ENCODE results near the gene CLEC16A. TPM values are rescaled to one million over a fixed set of nuclear protein-coding genes. Genes with fewer than 3 reads are reported as not detected.

Gene CLEC16A
- total RNA-seq, 1 donor from 2014 or later = 33.4 TPM

DNA sequence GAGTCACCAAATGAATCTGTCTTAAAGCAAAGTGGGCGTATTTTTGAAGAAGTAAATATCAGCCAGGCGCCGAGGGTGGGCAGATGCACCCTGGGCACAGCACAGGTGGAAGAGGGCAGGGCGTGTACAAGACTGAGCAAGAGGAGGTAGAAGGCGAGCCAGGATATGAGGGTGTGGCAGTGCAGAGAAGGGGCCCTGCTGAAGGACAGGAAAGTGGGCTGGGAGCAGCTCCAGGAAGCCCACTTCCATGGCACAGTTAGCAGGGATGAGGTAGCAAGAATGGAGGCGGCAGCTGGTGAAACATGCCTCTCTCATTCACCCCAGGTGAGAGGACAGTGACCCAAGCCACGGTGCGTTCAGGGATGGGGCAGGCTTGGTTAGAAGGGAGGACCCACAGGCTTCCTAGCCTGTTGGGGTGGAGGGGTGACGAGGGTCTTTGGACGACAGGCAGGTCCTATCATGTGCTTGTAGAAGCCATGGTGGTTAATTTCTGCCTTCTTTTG, 149.3 kb downstream of the CLEC16A start:
- H3K36me3 Mint-ChIP-seq = no peaks in the 10 kb centered on the region
- H3K4me3 Mint-ChIP-seq = peak overlapping the region; percentile 41
- H3K4me1 Mint-ChIP-seq (ENCODE audit: unreplicated experiment) = peaks cover 40% of the 10 kb centered on the region
- no peaks in the 10 kb centered on the region for H3K27me3 Mint-ChIP-seq
- H3K27ac Mint-ChIP-seq = peak overlapping the region; percentile 58
- TF ChIP-seq, protein P1, sequence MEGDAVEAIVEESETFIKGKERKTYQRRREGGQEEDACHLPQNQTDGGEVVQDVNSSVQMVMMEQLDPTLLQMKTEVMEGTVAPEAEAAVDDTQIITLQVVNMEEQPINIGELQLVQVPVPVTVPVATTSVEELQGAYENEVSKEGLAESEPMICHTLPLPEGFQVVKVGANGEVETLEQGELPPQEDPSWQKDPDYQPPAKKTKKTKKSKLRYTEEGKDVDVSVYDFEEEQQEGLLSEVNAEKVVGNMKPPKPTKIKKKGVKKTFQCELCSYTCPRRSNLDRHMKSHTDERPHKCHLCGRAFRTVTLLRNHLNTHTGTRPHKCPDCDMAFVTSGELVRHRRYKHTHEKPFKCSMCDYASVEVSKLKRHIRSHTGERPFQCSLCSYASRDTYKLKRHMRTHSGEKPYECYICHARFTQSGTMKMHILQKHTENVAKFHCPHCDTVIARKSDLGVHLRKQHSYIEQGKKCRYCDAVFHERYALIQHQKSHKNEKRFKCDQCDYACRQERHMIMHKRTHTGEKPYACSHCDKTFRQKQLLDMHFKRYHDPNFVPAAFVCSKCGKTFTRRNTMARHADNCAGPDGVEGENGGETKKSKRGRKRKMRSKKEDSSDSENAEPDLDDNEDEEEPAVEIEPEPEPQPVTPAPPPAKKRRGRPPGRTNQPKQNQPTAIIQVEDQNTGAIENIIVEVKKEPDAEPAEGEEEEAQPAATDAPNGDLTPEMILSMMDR (conservative IDR thresholded peaks at IDR 0.05) = no peak
- H3K9me3 Mint-ChIP-seq = no peaks in the 10 kb centered on the region
- DNase-seq (ENCODE audit: extremely low spot score, unreplicated experiment) = no peak

DNA sequence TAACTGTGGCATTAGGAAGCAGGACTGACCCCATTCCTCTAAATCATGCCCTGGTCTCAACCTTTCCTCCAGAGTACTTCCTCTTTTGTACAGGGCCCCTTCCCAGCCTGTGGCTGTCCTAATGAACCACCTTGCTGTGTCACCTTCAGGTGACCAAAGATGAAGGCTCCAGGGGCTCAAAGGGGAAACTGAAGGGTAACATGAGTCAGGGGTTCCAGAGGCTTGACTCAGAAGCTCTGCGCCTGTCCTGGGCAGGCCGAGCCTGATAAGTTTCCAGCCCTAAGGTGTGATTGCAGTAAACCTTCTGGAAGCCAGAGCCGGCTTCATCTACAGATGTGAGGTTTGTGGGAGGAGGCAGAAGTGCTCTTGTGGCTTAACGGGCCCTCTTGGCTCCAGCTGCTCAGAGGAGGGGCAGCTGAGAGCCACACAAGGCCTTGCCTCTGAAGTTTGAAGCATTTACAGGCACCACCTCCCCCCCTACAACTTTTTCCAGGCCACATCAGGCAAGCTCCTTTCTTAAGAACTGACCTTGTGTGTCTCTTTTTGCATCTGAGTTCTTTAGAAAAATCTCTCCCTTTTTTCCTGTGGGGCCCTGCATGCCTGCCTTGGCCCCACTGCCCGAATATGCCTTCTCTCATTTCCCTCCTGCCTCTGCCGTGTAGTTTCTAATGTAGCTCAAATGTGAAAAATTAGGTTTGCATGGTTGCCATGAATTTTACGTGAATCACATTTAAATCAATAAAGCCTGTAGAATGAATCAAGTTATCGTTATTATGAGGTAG, 149.9 kb downstream of the CLEC16A start:
- Mint-ChIP-seq H3K36me3 (no peaks in the 10 kb centered on the region), H3K27ac (peak overlapping the region; percentile 58), H3K27me3 (no peaks in the 10 kb centered on the region), H3K4me3 (peak overlapping the region; percentile 5), H3K4me1 (ENCODE audit: unreplicated experiment) (peaks cover 35% of the 10 kb centered on the region), H3K9me3 (no peaks in the 10 kb centered on the region)
- DNase-seq (ENCODE audit: extremely low spot score, unreplicated experiment) = no peak
- TF ChIP-seq, protein P1 (conservative IDR thresholded peaks at IDR 0.05) = no peak

DNA sequence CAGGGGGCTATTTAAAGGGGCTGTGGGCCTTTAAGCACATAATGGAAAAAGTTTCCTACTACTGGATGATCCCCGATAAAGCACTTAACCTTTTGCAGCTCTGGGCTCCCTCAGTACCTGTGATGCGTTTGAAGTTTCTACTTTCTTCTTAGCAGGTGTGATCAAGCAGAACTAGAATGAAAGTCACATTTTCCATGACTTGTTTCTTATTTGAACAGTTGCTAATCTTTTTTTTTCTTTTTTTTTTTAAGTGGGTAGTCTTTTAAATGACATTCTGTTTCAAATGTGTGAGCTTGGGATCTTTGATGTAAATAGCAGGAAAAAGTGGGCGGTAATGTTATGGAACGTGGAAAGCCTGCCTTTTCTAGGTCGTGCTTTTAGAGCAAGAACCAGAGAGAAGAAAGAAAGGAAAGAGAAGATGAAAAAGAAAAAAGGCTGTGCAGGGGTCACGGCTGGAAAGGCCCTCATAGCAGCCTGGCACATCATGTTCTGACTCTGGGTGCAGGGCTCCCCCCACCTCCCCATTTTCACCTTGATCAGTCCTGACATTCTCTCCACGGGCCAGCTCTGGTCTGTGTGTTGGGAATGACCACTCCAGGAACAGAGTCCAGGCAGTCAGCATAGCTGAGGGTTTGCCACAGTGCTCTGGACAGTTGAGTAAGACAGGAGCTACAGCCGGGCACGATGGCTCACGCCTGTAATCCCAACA, 150.6 kb downstream of the CLEC16A start:
- Mint-ChIP-seq H3K36me3 (no peaks in the 10 kb centered on the region), H3K27ac (peak overlapping the region; percentile 58), H3K9me3 (no peaks in the 10 kb centered on the region), H3K4me3 (peak overlapping the region; percentile 11), H3K4me1 (ENCODE audit: unreplicated experiment) (peaks cover 34% of the 10 kb centered on the region), H3K27me3 (no peaks in the 10 kb centered on the region)
- DNase-seq (ENCODE audit: extremely low spot score, unreplicated experiment) = no peak
- TF ChIP-seq, protein P1 (conservative IDR thresholded peaks at IDR 0.05) = no peak

DNA sequence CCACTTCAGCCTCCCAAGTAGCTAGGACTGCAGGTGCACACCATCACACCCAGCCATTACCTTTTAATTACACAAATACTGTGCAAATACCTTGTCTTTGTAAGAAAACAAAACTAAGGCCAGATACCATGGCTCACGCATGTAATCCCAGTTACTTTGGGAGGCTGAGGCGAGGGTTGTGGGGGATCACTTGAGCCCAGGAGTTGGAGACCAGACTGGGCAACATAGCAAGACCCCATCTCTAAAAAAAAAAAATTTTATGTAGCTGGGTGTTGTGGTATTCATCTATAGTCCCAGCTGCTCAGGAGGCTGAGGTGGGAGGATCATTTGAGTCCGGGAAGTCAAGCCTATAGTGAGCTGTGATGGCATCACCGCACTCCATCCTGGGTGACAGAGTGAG, 151.6 kb downstream of the CLEC16A start:
- Mint-ChIP-seq H3K9me3 (no peaks in the 10 kb centered on the region), H3K27me3 (no peaks in the 10 kb centered on the region), H3K36me3 (no peaks in the 10 kb centered on the region), H3K4me3 (no peak overlapping the region), H3K27ac (no peak overlapping the region), H3K4me1 (ENCODE audit: unreplicated experiment) (peaks cover 43% of the 10 kb centered on the region)
- DNase-seq (ENCODE audit: extremely low spot score, unreplicated experiment) = no peak
- TF ChIP-seq, protein P1 (conservative IDR thresholded peaks at IDR 0.05) = no peak

DNA sequence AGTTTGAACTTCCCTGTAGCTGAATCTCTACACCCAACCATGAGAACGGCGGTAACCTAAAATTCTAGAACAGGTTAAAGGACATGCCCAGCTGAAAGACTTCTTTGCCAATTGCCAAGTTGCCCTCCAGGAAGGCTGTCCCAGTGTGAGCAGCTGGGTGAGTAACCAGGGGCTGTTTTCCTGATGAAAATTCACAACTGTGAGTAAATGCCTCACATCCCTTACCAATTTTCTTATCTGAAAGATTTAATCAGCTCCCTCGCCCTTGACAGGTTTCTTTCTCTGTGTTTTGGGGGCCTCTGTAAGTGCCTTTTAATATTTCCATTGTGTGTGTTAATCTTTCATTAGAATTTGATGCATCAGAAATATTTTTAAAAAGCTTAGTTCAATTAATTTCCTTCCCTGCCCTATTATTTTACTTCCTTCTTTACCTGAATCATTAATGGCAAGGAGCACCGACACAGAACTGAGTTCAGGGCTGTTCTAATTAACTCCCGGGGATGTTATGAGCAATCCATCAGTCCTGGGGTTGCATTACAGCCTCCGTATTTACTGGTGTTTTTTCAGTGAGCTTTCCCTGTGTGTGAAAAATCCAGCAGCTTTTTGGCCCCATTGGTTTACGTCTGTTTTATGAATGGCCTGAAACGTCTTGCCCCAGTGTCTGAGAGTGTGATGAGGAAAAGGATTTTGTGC, 152.9 kb downstream of the CLEC16A start:
- H3K36me3 Mint-ChIP-seq = no peaks in the 10 kb centered on the region
- TF ChIP-seq, protein P1 (conservative IDR thresholded peaks at IDR 0.05) = no peak
- H3K27ac Mint-ChIP-seq = no peak overlapping the region
- no peak overlapping the region for H3K4me3 Mint-ChIP-seq
- H3K9me3 Mint-ChIP-seq = no peaks in the 10 kb centered on the region
- no peaks in the 10 kb centered on the region for H3K27me3 Mint-ChIP-seq
- H3K4me1 Mint-ChIP-seq (ENCODE audit: unreplicated experiment) = peaks cover 52% of the 10 kb centered on the region
- no peak for DNase-seq (ENCODE audit: extremely low spot score, unreplicated experiment)

Measured in type B pancreatic cell (in vitro differentiated cells).